Peyer's patch (tissue), 4 donors: Measurements from ENCODE around the gene GLRX5.

Experiments used
- POLR2A ChIP-seq, 2 donors: fragments of 450-650 bp; IDR thresholded peaks; one replicate each; pipeline ENCODE4 v1.5.1; 2017; ENCODE audit warnings: antibody characterized with exemption in 2 of 2, mild to moderate bottlenecking in 2 of 2, moderate library complexity in 2 of 2
- TF ChIP-seq, protein P1 (sequence below), 6 experiments: fragments of 450-650 bp in 4 of 6; fragments of 200-600 bp in 2 of 6; sonication (generic) in 1 of 6; IDR thresholded peaks; one replicate each; pipeline ENCODE4 v1.5.1; 2017 to 2019; ENCODE audit warnings: antibody characterized with exemption in 6 of 6, mild to moderate bottlenecking in 3 of 6, moderate library complexity in 1 of 6

DNA sequence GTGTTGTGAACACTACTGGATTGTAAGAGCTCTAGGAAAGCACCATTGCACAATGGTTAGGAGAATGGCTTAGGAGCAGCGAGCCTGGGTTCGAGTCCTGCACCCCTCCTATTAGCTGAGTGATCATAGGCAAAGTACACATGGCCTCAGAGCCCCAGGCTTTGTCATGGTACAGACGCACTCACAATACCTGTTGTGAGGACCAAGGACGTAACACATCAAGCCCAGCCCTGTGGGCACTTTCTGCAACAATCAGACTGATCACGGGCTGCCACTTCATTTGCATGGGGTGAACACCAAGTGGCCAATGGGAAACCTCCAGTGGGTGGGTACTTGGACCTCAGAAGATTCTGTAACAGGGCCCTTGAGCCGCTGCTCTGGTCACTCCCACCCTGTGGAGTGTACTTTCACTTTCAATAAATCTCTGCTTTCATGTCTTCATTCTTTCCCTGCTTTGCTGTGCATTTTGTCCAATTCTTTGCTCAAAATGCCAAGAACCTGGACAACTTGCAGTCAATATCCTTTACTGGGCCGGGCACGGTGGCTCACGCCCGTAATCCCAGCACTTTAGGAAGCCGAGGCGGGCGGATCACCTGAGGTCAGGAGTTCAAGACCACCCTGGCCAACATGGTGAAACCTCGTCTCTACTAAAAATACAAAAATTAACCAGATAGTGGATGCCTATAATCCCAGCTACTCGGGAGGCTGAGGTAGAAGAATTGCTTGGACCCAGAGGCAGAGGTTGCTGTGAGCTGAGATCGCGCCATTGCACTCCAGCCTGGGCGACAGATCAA lies 28.2 kb downstream of the GLRX5 start:
- TF ChIP-seq, protein P1, sequence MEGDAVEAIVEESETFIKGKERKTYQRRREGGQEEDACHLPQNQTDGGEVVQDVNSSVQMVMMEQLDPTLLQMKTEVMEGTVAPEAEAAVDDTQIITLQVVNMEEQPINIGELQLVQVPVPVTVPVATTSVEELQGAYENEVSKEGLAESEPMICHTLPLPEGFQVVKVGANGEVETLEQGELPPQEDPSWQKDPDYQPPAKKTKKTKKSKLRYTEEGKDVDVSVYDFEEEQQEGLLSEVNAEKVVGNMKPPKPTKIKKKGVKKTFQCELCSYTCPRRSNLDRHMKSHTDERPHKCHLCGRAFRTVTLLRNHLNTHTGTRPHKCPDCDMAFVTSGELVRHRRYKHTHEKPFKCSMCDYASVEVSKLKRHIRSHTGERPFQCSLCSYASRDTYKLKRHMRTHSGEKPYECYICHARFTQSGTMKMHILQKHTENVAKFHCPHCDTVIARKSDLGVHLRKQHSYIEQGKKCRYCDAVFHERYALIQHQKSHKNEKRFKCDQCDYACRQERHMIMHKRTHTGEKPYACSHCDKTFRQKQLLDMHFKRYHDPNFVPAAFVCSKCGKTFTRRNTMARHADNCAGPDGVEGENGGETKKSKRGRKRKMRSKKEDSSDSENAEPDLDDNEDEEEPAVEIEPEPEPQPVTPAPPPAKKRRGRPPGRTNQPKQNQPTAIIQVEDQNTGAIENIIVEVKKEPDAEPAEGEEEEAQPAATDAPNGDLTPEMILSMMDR (IDR thresholded peaks at IDR 0.05): no peak
- no peak for TF ChIP-seq POLR2A (IDR thresholded peaks at IDR 0.05)
